Endothelial cell of umbilical vein (primary cell): ENCODE results near the gene FBXL3.

Source experiments
- CTCF ChIP-seq, 2 donors: IDR thresholded peaks; 1 replicate in 1 of 2; 2 replicates in 1 of 2; pipeline ENCODE4 v1.5.1; 2011; ENCODE audit warnings: low read length in 2 of 2, mild to moderate bottlenecking in 2 of 2, moderate library complexity in 2 of 2, control low read depth in 1 of 2, inconsistent platforms in 1 of 2, low read depth in 1 of 2; ENCODE audit not compliant: insufficient read depth in 1 of 2; ENCODE audit errors: extremely low read depth in 1 of 2
- EZH2 ChIP-seq: IDR thresholded peaks from 2 replicates; pipeline ENCODE4 v1.6.1; 2012; ENCODE audit warnings: borderline replicate concordance, low read depth, mild to moderate bottlenecking, moderate library complexity, low read length, inconsistent platforms; ENCODE audit not compliant: severe bottlenecking
- JUN ChIP-seq: IDR thresholded peaks from 2 replicates; pipeline ENCODE4 v1.6.1; 2011; ENCODE audit warnings: borderline replicate concordance, low read depth; ENCODE audit not compliant: insufficient read length, insufficient read depth
- MAX ChIP-seq: IDR thresholded peaks from 2 replicates; pipeline ENCODE4 v1.6.1; 2011; ENCODE audit not compliant: insufficient read depth, insufficient read length
- MYC ChIP-seq: IDR thresholded peaks from one replicate; pipeline ENCODE4 v1.6.1; 2011; ENCODE audit warnings: mild to moderate bottlenecking, low read depth, low read length
- POLR2A ChIP-seq: IDR thresholded peaks from 2 replicates; pipeline ENCODE4 v1.6.1; 2012; ENCODE audit warnings: low read depth, mild to moderate bottlenecking, control low read depth, low read length

- no peak for TF ChIP-seq JUN
- no peak for TF ChIP-seq CTCF (IDR thresholded peaks at IDR 0.05; ENCODE audit: extremely low read depth in 1 of 2, insufficient read depth in 1 of 2, low read depth in 1 of 2, low read length in 2 of 2)
- TF ChIP-seq MYC, result no peak
- no peak for TF ChIP-seq POLR2A
- no peak for TF ChIP-seq EZH2
- TF ChIP-seq MAX, result no peak
These were observed 35.1 kb upstream of the FBXL3 start for GRCh38 chr13:77062097-77062496.
